Measurements from ENCODE around the gene TNIP3.

Gene TNIP3

DNA sequence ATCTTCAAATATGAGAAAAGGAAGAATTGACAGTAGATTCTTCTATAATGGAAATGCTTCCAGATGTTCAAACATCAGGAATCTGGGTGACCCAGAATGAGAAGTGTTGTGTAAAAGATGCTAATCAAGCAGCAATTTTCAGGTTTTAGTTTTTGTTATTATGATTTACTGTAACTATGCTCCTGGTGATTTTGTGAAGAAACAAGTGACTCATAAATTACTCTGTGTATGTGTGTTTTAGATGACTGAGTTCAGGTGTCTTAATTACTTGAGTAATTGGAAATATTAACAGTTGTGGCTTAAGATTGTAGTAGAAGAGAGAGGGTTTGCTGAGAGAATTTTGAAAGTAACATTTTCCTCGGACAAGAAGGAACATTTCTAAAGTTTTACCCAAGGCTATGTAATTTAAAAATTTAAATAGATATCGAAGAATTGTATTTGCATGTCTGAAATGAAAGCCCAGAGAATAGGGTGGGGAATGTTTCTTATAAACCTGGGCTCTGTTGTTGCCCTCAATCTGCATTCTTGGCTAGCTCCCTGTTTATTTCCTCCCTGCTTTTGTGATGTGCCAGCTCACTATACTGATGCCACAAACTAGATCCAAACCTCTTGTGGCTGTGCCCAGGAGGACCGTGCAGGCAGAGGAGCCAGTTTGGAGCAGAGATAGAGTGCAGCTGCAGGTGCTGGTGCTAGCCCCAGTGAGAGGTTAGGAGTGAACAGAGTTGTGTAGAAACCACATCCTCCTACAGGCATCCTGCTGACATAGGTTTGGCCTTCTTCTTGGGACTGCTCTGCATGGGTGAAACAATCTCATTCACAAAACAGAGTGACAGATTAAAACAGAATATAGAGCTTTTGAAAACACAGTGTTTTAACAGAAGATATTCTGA lies 25.4 kb upstream of the TNIP3 start:
- no peak for DNase-seq (ENCODE audit: low read depth)
- H3K4me3 ChIP-seq (ENCODE audit: low read length), result no peak overlapping the region
- TF ChIP-seq CTCF (conservative IDR thresholded peaks at IDR 0.05; ENCODE audit: low read depth, low read length), result no peak

DNA sequence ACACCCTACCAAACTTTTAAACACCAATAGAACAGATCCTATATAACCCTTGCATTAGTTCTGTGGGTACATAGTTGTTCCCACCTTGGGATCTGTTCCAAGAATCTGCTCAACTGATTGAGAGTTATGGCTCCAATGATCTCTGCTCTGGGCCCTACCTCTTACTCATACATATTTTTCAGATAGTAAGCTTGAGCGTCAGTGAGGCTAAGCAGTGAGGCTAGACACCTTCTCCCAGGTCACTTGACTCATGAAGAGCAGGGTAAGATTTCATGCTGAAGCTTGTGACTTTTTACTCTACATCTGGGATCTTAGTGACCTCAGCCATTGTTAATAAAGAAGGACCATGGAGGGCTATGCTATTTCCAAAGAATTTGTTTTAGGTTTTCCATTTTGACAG lies 23.1 kb upstream of the TNIP3 start:
- DNase-seq (ENCODE audit: low read depth), result no peak
- no peak for TF ChIP-seq CTCF (conservative IDR thresholded peaks at IDR 0.05; ENCODE audit: low read depth, low read length)
- H3K4me3 ChIP-seq (ENCODE audit: low read length), result no peak overlapping the region

GRCh38 chr4:121185960-121186359 lies 21.8 kb upstream of the TNIP3 start:
- no peak for TF ChIP-seq CTCF (conservative IDR thresholded peaks at IDR 0.05; ENCODE audit: low read depth, low read length)
- DNase-seq (ENCODE audit: low read depth), result no peak
- no peak overlapping the region for H3K4me3 ChIP-seq (ENCODE audit: low read length)

- TF ChIP-seq CTCF (conservative IDR thresholded peaks at IDR 0.05; ENCODE audit: low read depth, low read length), result no peak
- no peak overlapping the region for H3K4me3 ChIP-seq (ENCODE audit: low read length)
- DNase-seq (ENCODE audit: low read depth), result no peak
Measured at GRCh38 chr4:121183989-121184388, 19.9 kb upstream of the TNIP3 start.

GRCh38 chr4:121183361-121183760 lies 19.2 kb upstream of the TNIP3 start:
- no peak for DNase-seq (ENCODE audit: low read depth)
- no peak overlapping the region for H3K4me3 ChIP-seq (ENCODE audit: low read length)
- no peak for TF ChIP-seq CTCF (conservative IDR thresholded peaks at IDR 0.05; ENCODE audit: low read depth, low read length)

GRCh38 chr4:121182296-121182695 lies 18.2 kb upstream of the TNIP3 start:
- no peak for TF ChIP-seq CTCF (conservative IDR thresholded peaks at IDR 0.05; ENCODE audit: low read depth, low read length)
- DNase-seq (ENCODE audit: low read depth), result peak; percentile 23
- H3K4me3 ChIP-seq (ENCODE audit: low read length), result no peak overlapping the region

DNA sequence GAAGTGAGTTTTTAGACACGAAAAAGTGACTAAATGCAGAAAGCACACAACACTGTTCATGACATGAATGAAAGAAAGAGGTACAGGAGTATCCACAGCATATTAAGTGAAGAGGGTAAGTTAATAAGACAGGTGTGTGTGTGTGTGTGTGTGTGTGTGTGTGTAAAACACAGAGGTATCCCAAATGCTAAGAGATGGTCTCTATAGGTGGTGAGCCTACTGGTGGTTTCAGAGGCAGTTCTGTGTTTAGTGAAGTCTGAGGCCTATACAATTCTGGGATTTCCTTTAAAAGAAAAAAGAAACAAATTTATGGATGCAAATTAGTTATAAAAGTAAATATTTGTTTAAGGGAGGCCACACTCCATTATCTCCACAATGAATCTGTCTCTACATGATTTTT lies 17.4 kb upstream of the TNIP3 start:
- H3K4me3 ChIP-seq (ENCODE audit: low read length), result no peak overlapping the region
- DNase-seq (ENCODE audit: low read depth), result no peak
- no peak for TF ChIP-seq CTCF (conservative IDR thresholded peaks at IDR 0.05; ENCODE audit: low read depth, low read length)
